ENCODE data around the gene CYB561D1.

Gene CYB561D1

GRCh38 chr1:109500941-109501381, 7.1 kb downstream of the CYB561D1 start:
- Histone ChIP-seq H4K20me1 (ENCODE audit: insufficient read depth, low read length, poor library complexity, severe bottlenecking) (no peaks in the 10 kb centered on the region), H3K9me3 (ENCODE audit: insufficient read depth, low read depth, low read length) (no peaks in the 10 kb centered on the region), H3K9ac (ENCODE audit: low read depth, low read length, poor library complexity, severe bottlenecking) (peak overlapping the region; percentile 30), H3K27me3 (ENCODE audit: insufficient read depth, low read length, poor library complexity, severe bottlenecking) (no peaks in the 10 kb centered on the region), H3K79me2 (ENCODE audit: insufficient read depth, low read length) (peaks cover 16% of the 10 kb centered on the region; the same call in 1 of the 2 replicates), H2AFZ (ENCODE audit: low read length) (no peak overlapping the region), H3K4me3 (ENCODE audit: low read length, poor library complexity, severe bottlenecking) (no peak overlapping the region), H3F3A (ENCODE audit: low read depth) (no peaks in the 10 kb centered on the region), H3K4me1 (ENCODE audit: insufficient read depth, low read length, poor library complexity, severe bottlenecking) (peaks cover 36% of the 10 kb centered on the region), H3K4me2 (ENCODE audit: low read depth, low read length, poor library complexity, severe bottlenecking) (peak overlapping the region; percentile 58), H3K9me2 (replicated peaks; ENCODE audit: low read depth, low read length) (no peaks in the 10 kb centered on the region), H3K36me3 (ENCODE audit: insufficient read depth, low read length) (peaks cover 5% of the 10 kb centered on the region; the same call in 1 of the 2 replicates)
- no peak for TF ChIP-seq CTCF (conservative IDR thresholded peaks at IDR 0.05; ENCODE audit: low read length)
- TF ChIP-seq EZH2phosphoT487 (IDR thresholded peaks at IDR 0.05; ENCODE audit: borderline replicate concordance): no peak

- no peaks in the 10 kb centered on the region for H3F3A ChIP-seq (ENCODE audit: low read depth)
- H3K9ac ChIP-seq (ENCODE audit: low read depth, low read length, poor library complexity, severe bottlenecking): peak overlapping the region; percentile 30
- H3K27me3 ChIP-seq (ENCODE audit: insufficient read depth, low read length, poor library complexity, severe bottlenecking): no peaks in the 10 kb centered on the region
- no peak overlapping the region for H2AFZ ChIP-seq (ENCODE audit: low read length)
- no peaks in the 10 kb centered on the region for H3K9me3 ChIP-seq (ENCODE audit: insufficient read depth, low read depth, low read length)
- H3K9me2 ChIP-seq (replicated peaks; ENCODE audit: low read depth, low read length): no peaks in the 10 kb centered on the region
- H3K4me2 ChIP-seq (ENCODE audit: low read depth, low read length, poor library complexity, severe bottlenecking): peak overlapping the region; percentile 58
- H3K36me3 ChIP-seq (ENCODE audit: insufficient read depth, low read length): no peaks in the 10 kb centered on the region; the same call in 1 of the 2 replicates
- H3K4me3 ChIP-seq (ENCODE audit: low read length, poor library complexity, severe bottlenecking): peak overlapping the region; percentile 21
- no peaks in the 10 kb centered on the region for H4K20me1 ChIP-seq (ENCODE audit: insufficient read depth, low read length, poor library complexity, severe bottlenecking)
- peaks cover 36% of the 10 kb centered on the region for H3K4me1 ChIP-seq (ENCODE audit: insufficient read depth, low read length, poor library complexity, severe bottlenecking)
- H3K79me2 ChIP-seq (ENCODE audit: insufficient read depth, low read length): peaks cover 9% of the 10 kb centered on the region; the same call in 1 of the 2 replicates
- no peak for TF ChIP-seq CTCF (conservative IDR thresholded peaks at IDR 0.05; ENCODE audit: low read length)
- TF ChIP-seq EZH2phosphoT487 (IDR thresholded peaks at IDR 0.05; ENCODE audit: borderline replicate concordance): no peak
Observed at GRCh38 chr1:109501644-109502363, 7.9 kb downstream of the CYB561D1 start.

- TF ChIP-seq EZH2phosphoT487 (IDR thresholded peaks at IDR 0.05; ENCODE audit: borderline replicate concordance) (no peak), CTCF (conservative IDR thresholded peaks at IDR 0.05; ENCODE audit: low read length) (no peak)
- peak overlapping the region; percentile 30 for H3K9ac ChIP-seq (ENCODE audit: low read depth, low read length, poor library complexity, severe bottlenecking)
- no peaks in the 10 kb centered on the region for H3K9me2 ChIP-seq (replicated peaks; ENCODE audit: low read depth, low read length)
- peak overlapping the region; percentile 21 for H3K4me3 ChIP-seq (ENCODE audit: low read length, poor library complexity, severe bottlenecking)
- H3K79me2 ChIP-seq (ENCODE audit: insufficient read depth, low read length): peaks cover 4% of the 10 kb centered on the region; the same call in 1 of the 2 replicates
- no peaks in the 10 kb centered on the region for H3K9me3 ChIP-seq (ENCODE audit: insufficient read depth, low read depth, low read length)
- no peak overlapping the region for H2AFZ ChIP-seq (ENCODE audit: low read length)
- H4K20me1 ChIP-seq (ENCODE audit: insufficient read depth, low read length, poor library complexity, severe bottlenecking): no peaks in the 10 kb centered on the region
- H3K4me1 ChIP-seq (ENCODE audit: insufficient read depth, low read length, poor library complexity, severe bottlenecking): peaks cover 34% of the 10 kb centered on the region
- no peaks in the 10 kb centered on the region for H3F3A ChIP-seq (ENCODE audit: low read depth)
- H3K27me3 ChIP-seq (ENCODE audit: insufficient read depth, low read length, poor library complexity, severe bottlenecking): no peaks in the 10 kb centered on the region
- peak overlapping the region; percentile 58 for H3K4me2 ChIP-seq (ENCODE audit: low read depth, low read length, poor library complexity, severe bottlenecking)
- no peaks in the 10 kb centered on the region; the same call in 1 of the 2 replicates for H3K36me3 ChIP-seq (ENCODE audit: insufficient read depth, low read length)
Observed at GRCh38 chr1:109502364-109502851, 8.5 kb downstream of the CYB561D1 start.

Data from Loucy (cell line).